GM23338 (cell line): Measurements from ENCODE around the gene SDR42E2. TPM values are rescaled to one million over a fixed set of nuclear protein-coding genes. Genes with fewer than 3 reads are reported as not detected.
A peak's percentile ranks its signal among the peaks of the same experiment; 100 is the strongest.

Source experiments
- ATAC-seq: fragments of 200-7000 bp; cut with Tn5 transposase; 3 replicates; pipeline ENCODE4 v1.9.1; 2020
- DNase-seq: peaks from one replicate; pipeline ENCODE4 v3.0.0-alpha.2; 2015; ENCODE audit warnings: low spot score
- H2AFZ ChIP-seq: fragments of 200-600 bp; sonication (generic); 2 replicates; pipeline ENCODE4 v1.8.0; 2016; ENCODE audit warnings: antibody characterized with exemption, mild to moderate bottlenecking, moderate library complexity
- H3F3A ChIP-seq: fragments of 200-600 bp; sonication (generic); replicated peaks from 2 replicates; pipeline ENCODE4 v1.8.0; 2017; ENCODE audit warnings: antibody characterized with exemption, mixed run types, low read depth
- H3K27ac ChIP-seq: fragments of 200-600 bp; sonication (generic); 2 replicates; pipeline ENCODE4 v1.6.1; 2016; ENCODE audit warnings: low read depth
- H3K27me3 ChIP-seq: fragments of 200-600 bp; sonication (generic); 2 replicates; pipeline ENCODE4 v1.8.0; 2016; ENCODE audit warnings: mild to moderate bottlenecking, mixed run types, moderate library complexity; ENCODE audit not compliant: insufficient read depth
- H3K36me3 ChIP-seq: fragments of 200-600 bp; sonication (generic); 2 replicates; pipeline ENCODE4 v1.8.0; 2016; ENCODE audit warnings: mild to moderate bottlenecking; ENCODE audit not compliant: insufficient read depth
- H3K4me1 ChIP-seq: fragments of 200-600 bp; sonication (generic); 2 replicates; pipeline ENCODE4 v1.8.0; 2016; ENCODE audit warnings: mild to moderate bottlenecking, moderate library complexity; ENCODE audit not compliant: insufficient read depth
- H3K4me2 ChIP-seq: fragments of 200-600 bp; sonication (generic); 2 replicates; pipeline ENCODE4 v1.7.1; 2017; ENCODE audit warnings: mixed run types
- H3K4me3 ChIP-seq: fragments of 200-600 bp; sonication (generic); 2 replicates; pipeline ENCODE4 v1.6.1; 2016; ENCODE audit warnings: mixed run types
- H3K79me2 ChIP-seq: fragments of 200-600 bp; sonication (generic); replicated peaks from 2 replicates; pipeline ENCODE4 v1.8.0; 2017; ENCODE audit warnings: mild to moderate bottlenecking; ENCODE audit not compliant: insufficient read depth
- H3K9me2 ChIP-seq: fragments of 200-600 bp; sonication (generic); 2 replicates; pipeline ENCODE4 v1.8.0; 2017; ENCODE audit not compliant: insufficient read depth
- H4K20me1 ChIP-seq: fragments of 200-600 bp; sonication (generic); replicated peaks from 2 replicates; pipeline ENCODE4 v1.8.0; 2017; ENCODE audit warnings: mild to moderate bottlenecking; ENCODE audit not compliant: insufficient read depth
- H3K27ac Mint-ChIP-seq: 2 replicates; pipeline ENCODE4 v1.8.0; 2020; ENCODE audit warnings: inconsistent platforms, mild to moderate bottlenecking, moderate library complexity, mixed read lengths
- H3K27me3 Mint-ChIP-seq: 3 replicates; pipeline ENCODE4 v1.8.0; 2022; ENCODE audit warnings: low read depth, mild to moderate bottlenecking, moderate library complexity, mixed read lengths, inconsistent platforms; ENCODE audit not compliant: insufficient read depth, poor library complexity
- H3K36me3 Mint-ChIP-seq: 3 replicates; pipeline ENCODE4 v1.8.0; 2021; ENCODE audit warnings: low read depth, mild to moderate bottlenecking, inconsistent platforms, moderate library complexity, mixed read lengths
- H3K4me1 Mint-ChIP-seq: 3 replicates; pipeline ENCODE4 v1.8.0; 2020; ENCODE audit warnings: mild to moderate bottlenecking, inconsistent platforms, mixed read lengths
- H3K4me3 Mint-ChIP-seq: 3 replicates; pipeline ENCODE4 v1.8.0; 2021; ENCODE audit warnings: moderate library complexity, mild to moderate bottlenecking, inconsistent platforms, mixed read lengths
- H3K9me3 Mint-ChIP-seq: 3 replicates; pipeline ENCODE4 v1.8.0; 2020; ENCODE audit warnings: moderate library complexity, mild to moderate bottlenecking, inconsistent platforms, mixed read lengths
- CREB1 ChIP-seq: fragments of 250-450 bp; sonication (Bioruptor Pico); IDR thresholded peaks from 2 replicates; pipeline ENCODE4 v1.5.0; 2020; ENCODE audit warnings: low read depth, mild to moderate bottlenecking, moderate library complexity
- CTCF ChIP-seq, 2 experiments: fragments of 200-600 bp in 1 of 2; sonication (generic) in 1 of 2; conservative IDR thresholded peaks; 2 replicates each; pipeline versions ENCODE4 v1.5.1 to v1.6.1; 2016 to 2017; ENCODE audit warnings: antibody characterized with exemption in 2 of 2, low read depth in 2 of 2, mild to moderate bottlenecking in 2 of 2, moderate library complexity in 1 of 2
- ETS1 ChIP-seq: IDR thresholded peaks from 2 replicates; pipeline ENCODE4 v1.6.1; 2016; ENCODE audit warnings: antibody characterized with exemption
- EZH2 ChIP-seq: fragments of 200-600 bp; sonication (generic); IDR thresholded peaks from one replicate; pipeline ENCODE4 v1.8.0; 2017; ENCODE audit warnings: antibody characterized with exemption, mild to moderate bottlenecking, low read depth; ENCODE audit not compliant: unreplicated experiment
- EZH2phosphoT487 ChIP-seq: fragments of 200-600 bp; sonication (generic); IDR thresholded peaks from one replicate; pipeline ENCODE4 v1.8.1; 2018; ENCODE audit warnings: antibody characterized with exemption; ENCODE audit not compliant: unreplicated experiment
- JUNB ChIP-seq: IDR thresholded peaks from one replicate; pipeline ENCODE4 v1.6.1; 2016; ENCODE audit warnings: antibody characterized with exemption; ENCODE audit not compliant: unreplicated experiment
- NANOG ChIP-seq: IDR thresholded peaks from 2 replicates; pipeline ENCODE4 v1.6.1; 2016; ENCODE audit warnings: antibody characterized with exemption, borderline replicate concordance
- POLR2AphosphoS5 ChIP-seq: IDR thresholded peaks from 2 replicates; pipeline ENCODE4 v1.6.1; 2016; ENCODE audit warnings: antibody characterized with exemption, low read depth
- REST ChIP-seq: IDR thresholded peaks from one replicate; pipeline ENCODE4 v1.6.1; 2018; ENCODE audit warnings: antibody characterized with exemption; ENCODE audit not compliant: unreplicated experiment
- STAT1 ChIP-seq: IDR thresholded peaks from one replicate; pipeline ENCODE4 v1.6.1; 2016; ENCODE audit warnings: antibody characterized with exemption; ENCODE audit not compliant: unreplicated experiment
- ZNF114 ChIP-seq: fragments of 250-450 bp; sonication (Bioruptor Pico); IDR thresholded peaks from 2 replicates; pipeline ENCODE4 v1.5.0; 2020; ENCODE audit warnings: mild to moderate bottlenecking, moderate library complexity
- ZNF331 ChIP-seq: fragments of 250-450 bp; sonication (Bioruptor Pico); IDR thresholded peaks from 2 replicates; pipeline ENCODE4 v1.5.0; 2020; ENCODE audit warnings: low read depth, mild to moderate bottlenecking, moderate library complexity
- polyA plus RNA-seq: library from polyadenylated mRNA; unstranded; fragments of >200 nt; fragmentation: Nextera tagmentation; extraction: Ambion mirVana; gene quantifications from 2 replicates; pipeline ENCODE4 v1.2.1, GENCODE V29; 2016
- total RNA-seq: library from RNA; depleted of rRNA; stranded (reverse); fragments of >200 nt; shearing (Covaris generic); gene quantifications from 2 replicates; pipeline ENCODE4 v1.2.3, GENCODE V29; 2014
- TF ChIP-seq, protein P1 (sequence below): fragments of 250-450 bp; sonication (Bioruptor Pico); IDR thresholded peaks from 2 replicates; pipeline ENCODE4 v1.5.0; 2020; ENCODE audit warnings: mild to moderate bottlenecking, moderate library complexity

SDR42E2 gene
- total and polyA plus RNA-seq, 2 experiments from 2014 or later: 0.15 TPM; not detected in 1

GRCh38 chr16:22186517-22186916 is 24.2 kb downstream of the SDR42E2 start:
- Histone ChIP-seq H3F3A (peaks cover 5% of the 10 kb centered on the region; the same call in 1 of the 2 replicates), H3K27ac (no peak overlapping the region), H3K4me3 (no peak overlapping the region), H3K36me3 (no peaks in the 10 kb centered on the region), H3K9me2 (no peaks in the 10 kb centered on the region), H4K20me1 (no peaks in the 10 kb centered on the region), H3K4me2 (no peak overlapping the region), H3K4me1 (peaks cover 12% of the 10 kb centered on the region), H2AFZ (no peak overlapping the region), H3K27me3 (no peaks in the 10 kb centered on the region), H3K79me2 (no peaks in the 10 kb centered on the region)
- Mint-ChIP-seq H3K27me3 (peaks cover 24% of the 10 kb centered on the region), H3K36me3 (no peaks in the 10 kb centered on the region), H3K4me3 (no peak overlapping the region), H3K27ac (no peak overlapping the region), H3K4me1 (peaks cover 16% of the 10 kb centered on the region), H3K9me3 (no peaks in the 10 kb centered on the region)
- ATAC-seq (peak; percentile 1; the same call in 1 of the 3 replicates), DNase-seq (peak; percentile 85)
- peak; percentile 68 to 91 for TF ChIP-seq CTCF (conservative IDR thresholded peaks at IDR 0.05; ENCODE audit: low read depth in 2 of 2)
- no peak for TF ChIP-seq STAT1
- no peak for TF ChIP-seq EZH2phosphoT487
- no peak for TF ChIP-seq NANOG
- TF ChIP-seq REST: no peak
- TF ChIP-seq JUNB: no peak
- TF ChIP-seq CREB1 (CRISPR knock-in tag): peak; percentile 22; the same call in 1 of the 2 replicates
- no peak for TF ChIP-seq POLR2AphosphoS5
- TF ChIP-seq, protein P1, sequence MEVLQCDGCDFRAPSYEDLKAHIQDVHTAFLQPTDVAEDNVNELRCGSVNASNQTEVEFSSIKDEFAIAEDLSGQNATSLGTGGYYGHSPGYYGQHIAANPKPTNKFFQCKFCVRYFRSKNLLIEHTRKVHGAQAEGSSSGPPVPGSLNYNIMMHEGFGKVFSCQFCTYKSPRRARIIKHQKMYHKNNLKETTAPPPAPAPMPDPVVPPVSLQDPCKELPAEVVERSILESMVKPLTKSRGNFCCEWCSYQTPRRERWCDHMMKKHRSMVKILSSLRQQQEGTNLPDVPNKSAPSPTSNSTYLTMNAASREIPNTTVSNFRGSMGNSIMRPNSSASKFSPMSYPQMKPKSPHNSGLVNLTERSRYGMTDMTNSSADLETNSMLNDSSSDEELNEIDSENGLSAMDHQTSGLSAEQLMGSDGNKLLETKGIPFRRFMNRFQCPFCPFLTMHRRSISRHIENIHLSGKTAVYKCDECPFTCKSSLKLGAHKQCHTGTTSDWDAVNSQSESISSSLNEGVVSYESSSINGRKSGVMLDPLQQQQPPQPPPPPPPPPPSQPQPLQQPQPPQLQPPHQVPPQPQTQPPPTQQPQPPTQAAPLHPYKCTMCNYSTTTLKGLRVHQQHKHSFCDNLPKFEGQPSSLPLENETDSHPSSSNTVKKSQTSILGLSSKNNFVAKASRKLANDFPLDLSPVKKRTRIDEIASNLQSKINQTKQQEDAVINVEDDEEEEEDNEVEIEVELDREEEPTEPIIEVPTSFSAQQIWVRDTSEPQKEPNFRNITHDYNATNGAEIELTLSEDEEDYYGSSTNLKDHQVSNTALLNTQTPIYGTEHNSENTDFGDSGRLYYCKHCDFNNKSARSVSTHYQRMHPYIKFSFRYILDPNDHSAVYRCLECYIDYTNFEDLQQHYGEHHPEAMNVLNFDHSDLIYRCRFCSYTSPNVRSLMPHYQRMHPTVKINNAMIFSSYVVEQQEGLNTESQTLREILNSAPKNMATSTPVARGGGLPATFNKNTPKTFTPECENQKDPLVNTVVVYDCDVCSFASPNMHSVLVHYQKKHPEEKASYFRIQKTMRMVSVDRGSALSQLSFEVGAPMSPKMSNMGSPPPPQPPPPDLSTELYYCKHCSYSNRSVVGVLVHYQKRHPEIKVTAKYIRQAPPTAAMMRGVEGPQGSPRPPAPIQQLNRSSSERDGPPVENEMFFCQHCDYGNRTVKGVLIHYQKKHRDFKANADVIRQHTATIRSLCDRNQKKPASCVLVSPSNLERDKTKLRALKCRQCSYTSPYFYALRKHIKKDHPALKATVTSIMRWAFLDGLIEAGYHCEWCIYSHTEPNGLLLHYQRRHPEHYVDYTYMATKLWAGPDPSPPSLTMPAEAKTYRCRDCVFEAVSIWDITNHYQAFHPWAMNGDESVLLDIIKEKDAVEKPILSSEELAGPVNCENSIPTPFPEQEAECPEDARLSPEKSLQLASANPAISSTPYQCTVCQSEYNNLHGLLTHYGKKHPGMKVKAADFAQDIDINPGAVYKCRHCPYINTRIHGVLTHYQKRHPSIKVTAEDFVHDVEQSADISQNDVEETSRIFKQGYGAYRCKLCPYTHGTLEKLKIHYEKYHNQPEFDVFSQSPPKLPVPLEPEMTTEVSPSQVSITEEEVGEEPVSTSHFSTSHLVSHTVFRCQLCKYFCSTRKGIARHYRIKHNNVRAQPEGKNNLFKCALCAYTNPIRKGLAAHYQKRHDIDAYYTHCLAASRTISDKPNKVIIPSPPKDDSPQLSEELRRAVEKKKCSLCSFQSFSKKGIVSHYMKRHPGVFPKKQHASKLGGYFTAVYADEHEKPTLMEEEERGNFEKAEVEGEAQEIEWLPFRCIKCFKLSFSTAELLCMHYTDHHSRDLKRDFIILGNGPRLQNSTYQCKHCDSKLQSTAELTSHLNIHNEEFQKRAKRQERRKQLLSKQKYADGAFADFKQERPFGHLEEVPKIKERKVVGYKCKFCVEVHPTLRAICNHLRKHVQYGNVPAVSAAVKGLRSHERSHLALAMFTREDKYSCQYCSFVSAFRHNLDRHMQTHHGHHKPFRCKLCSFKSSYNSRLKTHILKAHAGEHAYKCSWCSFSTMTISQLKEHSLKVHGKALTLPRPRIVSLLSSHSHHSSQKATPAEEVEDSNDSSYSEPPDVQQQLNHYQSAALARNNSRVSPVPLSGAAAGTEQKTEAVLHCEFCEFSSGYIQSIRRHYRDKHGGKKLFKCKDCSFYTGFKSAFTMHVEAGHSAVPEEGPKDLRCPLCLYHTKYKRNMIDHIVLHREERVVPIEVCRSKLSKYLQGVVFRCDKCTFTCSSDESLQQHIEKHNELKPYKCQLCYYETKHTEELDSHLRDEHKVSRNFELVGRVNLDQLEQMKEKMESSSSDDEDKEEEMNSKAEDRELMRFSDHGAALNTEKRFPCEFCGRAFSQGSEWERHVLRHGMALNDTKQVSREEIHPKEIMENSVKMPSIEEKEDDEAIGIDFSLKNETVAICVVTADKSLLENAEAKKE: no peak
- no peak for TF ChIP-seq ZNF331
- no peak for TF ChIP-seq ETS1
- no peak for TF ChIP-seq EZH2
- no peak for TF ChIP-seq ZNF114 (CRISPR knock-in tag)
